Epithelial cell of prostate (primary cell): ENCODE measurements around the gene TTR.

Experiments used
- DNase-seq: peaks from one replicate; pipeline ENCODE4 v3.0.0-alpha.2; 2011; ENCODE audit warnings: low read depth, low spot score
- H3K27ac ChIP-seq: fragments of 450-650 bp; 2 replicates; pipeline ENCODE4 v1.5.1; 2017; ENCODE audit warnings: mild to moderate bottlenecking

TTR gene

GRCh38 chr18:31646332-31647126, 54.9 kb downstream of the TTR start:
- no peak overlapping the region for H3K27ac ChIP-seq
- DNase-seq = no peak

GRCh38 chr18:31647127-31647753, 55.6 kb downstream of the TTR start:
- no peak for DNase-seq
- H3K27ac ChIP-seq = no peak overlapping the region
